Measurements from ENCODE around the gene ITGAL. TPM values are rescaled to one million over a fixed set of nuclear protein-coding genes. Genes with fewer than 3 reads are reported as not detected.

The ITGAL gene
- total and polyA plus RNA-seq, 2 of the 13 experiments (the other 11 are each of a cell fraction or from before 2014, with no cell fraction given) = 0.86 to 1.2 TPM

GRCh38 chr16:30557957-30558788, 85.6 kb downstream of the ITGAL start, which contains the start of gene ZNF764 (continued):
- peak; percentile 14; the same call in 1 of the 2 replicates for TF ChIP-seq ZNF362 (CRISPR knock-in tag; IDR thresholded peaks at IDR 0.05; ENCODE audit: borderline replicate concordance)
- TF ChIP-seq MAFG (CRISPR knock-in tag; IDR thresholded peaks at IDR 0.05) = peak; percentile 33; the same call in 1 of the 2 replicates
- peak; percentile 29; the same call in 1 of the 2 replicates for TF ChIP-seq HDAC2 (CRISPR knock-in tag; IDR thresholded peaks at IDR 0.05)
- peak; percentile 70 for TF ChIP-seq SKI (IDR thresholded peaks at IDR 0.05; ENCODE audit: partially characterized antibody)
- no peak; the same call in none of the 2 replicates for TF ChIP-seq CTCF (CRISPR knock-in tag; IDR thresholded peaks at IDR 0.05)
- peak; percentile 98 for TF ChIP-seq PHF8 (CRISPR knock-in tag; IDR thresholded peaks at IDR 0.05)
- no peak for TF ChIP-seq ZNF354B (CRISPR knock-in tag; IDR thresholded peaks at IDR 0.05)
- peak; percentile 98 for TF ChIP-seq ZFX (CRISPR knock-in tag; IDR thresholded peaks at IDR 0.05; ENCODE audit: low read depth)
- TF ChIP-seq ATF7-NPFF (CRISPR knock-in tag; IDR thresholded peaks at IDR 0.05; ENCODE audit: low read depth) = peak; percentile 67; the same call in 1 of the 2 replicates
- TF ChIP-seq MED13 (CRISPR knock-in tag; IDR thresholded peaks at IDR 0.05) = peak; percentile 62
- TF ChIP-seq ZNF274 (CRISPR knock-in tag; IDR thresholded peaks at IDR 0.05) = peak; percentile 78; the same call in 1 of the 2 replicates
- no peak for TF ChIP-seq MAFF (IDR thresholded peaks at IDR 0.05; ENCODE audit: low read depth, low read length)
- peak; percentile 67; the same call in 1 of the 2 replicates for TF ChIP-seq ZNF510 (CRISPR knock-in tag; IDR thresholded peaks at IDR 0.05; ENCODE audit: low read depth)
- TF ChIP-seq ATF6 (CRISPR knock-in tag; conservative IDR thresholded peaks at IDR 0.05) = 0 out of 2 replicates have a peak, but pooled peaks have one; percentile 29
- TF ChIP-seq SIX1 (CRISPR knock-in tag; IDR thresholded peaks at IDR 0.05; ENCODE audit: borderline replicate concordance) = peak; percentile 44; the same call in 1 of the 2 replicates
- peak; percentile 83 for TF ChIP-seq TAF1 (CRISPR knock-in tag; IDR thresholded peaks at IDR 0.05)
- TF ChIP-seq ZBTB42 (CRISPR knock-in tag; IDR thresholded peaks at IDR 0.05) = no peak
- no peak for TF ChIP-seq ZNF672 (CRISPR knock-in tag; IDR thresholded peaks at IDR 0.05)
- peak; percentile 80 to 90 for TF ChIP-seq POLR2A (IDR thresholded peaks at IDR 0.05; ENCODE audit: insufficient read depth in 1 of 2, low read depth in 2 of 2, low read length in 2 of 2)
- TF ChIP-seq ZNF674 (CRISPR knock-in tag; IDR thresholded peaks at IDR 0.05; ENCODE audit: low read depth) = peak; percentile 40; the same call in 1 of the 2 replicates
- TF ChIP-seq KMT2B (CRISPR knock-in tag; IDR thresholded peaks at IDR 0.05) = peak; percentile 78; the same call in 1 of the 2 replicates
- no peak for TF ChIP-seq ZKSCAN5 (CRISPR knock-in tag; IDR thresholded peaks at IDR 0.05)
- TF ChIP-seq RFX5 (IDR thresholded peaks at IDR 0.05; ENCODE audit: low read depth, low read length) = 0 out of 2 replicates have a peak, but pooled peaks have one; percentile 19
